IMR-90 (cell line): Measurements from ENCODE around the gene MTMR6. TPM values are rescaled to one million over a fixed set of nuclear protein-coding genes. Genes with fewer than 3 reads are reported as not detected.

ENCODE experiments used
- ATAC-seq: fragments of 200-7000 bp; cut with Tn5 transposase; 2 replicates; pipeline ENCODE4 v1.9.1; 2020; ENCODE audit warnings: low read depth, mild to moderate bottlenecking, moderate library complexity
- BruUV-seq: library from RNA; stranded (reverse); fragments of 400-500 nt; replicated peaks from 2 replicates; lab custom pipeline; 2021; lab: Mats Ljungman, UMichigan
- CTCF ChIA-PET: fragments of 300-600 bp; formaldehyde crosslinking; extraction: SDS; loops from one replicate; lab custom pipeline; 2021; ENCODE audit warnings: antibody characterized with exemption; lab: Yijun Ruan, JAX
- POLR2A ChIA-PET: fragments of 300-600 bp; sonication (Branson Sonifier 250); formaldehyde crosslinking; loops from one replicate; lab custom pipeline; 2022; ENCODE audit warnings: antibody characterized with exemption; ENCODE audit not compliant: unreplicated experiment; lab: Charles Lee
- DNase-seq: peaks from one replicate; pipeline ENCODE4 v3.0.0; 2013
- H2AFZ ChIP-seq: replicated peaks from 2 replicates; pipeline ENCODE3; 2013; ENCODE audit warnings: low read length, mild to moderate bottlenecking; ENCODE audit not compliant: poor library complexity
- H2AK5ac ChIP-seq: 2 replicates; pipeline ENCODE4 v1.6.1; 2013; ENCODE audit warnings: low read depth, low read length, inconsistent platforms
- H2AK9ac ChIP-seq: replicated peaks from 2 replicates; pipeline ENCODE3; 2013; ENCODE audit warnings: mild to moderate bottlenecking, low read depth, low read length, moderate library complexity; ENCODE audit not compliant: poor library complexity
- H2BK120ac ChIP-seq: 2 replicates; pipeline ENCODE4 v1.6.1; 2013; ENCODE audit warnings: low read depth, low read length, inconsistent platforms
- H2BK15ac ChIP-seq: 3 replicates; pipeline ENCODE4 v1.6.1; 2013; ENCODE audit warnings: low read depth, low read length, inconsistent platforms
- H2BK20ac ChIP-seq: 2 replicates; pipeline ENCODE4 v1.6.1; 2013; ENCODE audit warnings: low read depth, mild to moderate bottlenecking, inconsistent platforms, low read length, moderate library complexity
- H2BK5ac ChIP-seq: 2 replicates; pipeline ENCODE4 v1.6.1; 2013; ENCODE audit warnings: mild to moderate bottlenecking, low read depth, low read length, inconsistent platforms; ENCODE audit not compliant: poor library complexity, severe bottlenecking
- H3K14ac ChIP-seq: replicated peaks from 2 replicates; pipeline ENCODE4 v1.6.1; 2013; ENCODE audit warnings: low read depth, low read length, inconsistent platforms
- H3K18ac ChIP-seq: 2 replicates; pipeline ENCODE4 v1.6.1; 2013; ENCODE audit warnings: low read depth, low read length, control low read depth
- H3K23ac ChIP-seq: 2 replicates; pipeline ENCODE4 v1.6.1; 2013; ENCODE audit warnings: low read depth, low read length, inconsistent platforms
- H3K27ac ChIP-seq: 2 replicates; pipeline ENCODE4 v1.5.1; 2013; ENCODE audit warnings: mild to moderate bottlenecking, control low read depth, low read length; ENCODE audit not compliant: insufficient read depth
- H3K27me3 ChIP-seq: 2 replicates; pipeline ENCODE4 v1.6.1; 2013; ENCODE audit warnings: low read length; ENCODE audit not compliant: control insufficient read depth, insufficient read depth
- H3K36me3 ChIP-seq: 2 replicates; pipeline ENCODE4 v1.6.1; 2013; ENCODE audit warnings: low read length, mixed read lengths; ENCODE audit not compliant: control insufficient read depth, insufficient read depth
- H3K4ac ChIP-seq: 2 replicates; pipeline ENCODE4 v1.6.1; 2013; ENCODE audit warnings: low read depth, low read length, inconsistent platforms
- H3K4me1 ChIP-seq: 2 replicates; pipeline ENCODE4 v1.6.1; 2013; ENCODE audit warnings: low read length, mixed read lengths; ENCODE audit not compliant: control insufficient read depth, insufficient read depth
- H3K4me2 ChIP-seq: 2 replicates; pipeline ENCODE4 v1.6.1; 2013; ENCODE audit warnings: low read depth, mild to moderate bottlenecking, control low read depth, low read length, moderate library complexity
- H3K4me3 ChIP-seq: 2 replicates; pipeline ENCODE4 v1.5.1; 2013; ENCODE audit warnings: low read depth, mild to moderate bottlenecking, control low read depth, low read length, moderate library complexity; ENCODE audit not compliant: insufficient read depth
- H3K56ac ChIP-seq: 2 replicates; pipeline ENCODE4 v1.6.1; 2013; ENCODE audit warnings: low read length, inconsistent platforms; ENCODE audit not compliant: insufficient read depth; ENCODE audit errors: extremely low read depth
- H3K79me1 ChIP-seq, 2 experiments: 2 replicates each; pipeline ENCODE4 v1.6.1; 2013; ENCODE audit warnings: low read length in 2 of 2, inconsistent platforms in 1 of 2, low read depth in 1 of 2
- H3K9ac ChIP-seq: 2 replicates; pipeline ENCODE4 v1.6.1; 2013; ENCODE audit warnings: low read depth, low read length, control low read depth
- H3K9me1 ChIP-seq: 2 replicates; pipeline ENCODE4 v1.6.1; 2013; ENCODE audit warnings: low read length, inconsistent platforms; ENCODE audit not compliant: insufficient read depth
- H3K9me3 ChIP-seq: 2 replicates; pipeline ENCODE4 v1.6.1; 2013; ENCODE audit warnings: low read length; ENCODE audit not compliant: control insufficient read depth, insufficient read depth
- H4K20me1 ChIP-seq: 2 replicates; pipeline ENCODE4 v1.6.1; 2013; ENCODE audit warnings: low read length, inconsistent platforms; ENCODE audit not compliant: insufficient read depth
- H4K5ac ChIP-seq: 2 replicates; pipeline ENCODE4 v1.6.1; 2013; ENCODE audit warnings: mild to moderate bottlenecking, low read depth, low read length, control low read depth
- H4K8ac ChIP-seq, 2 experiments: 2 replicates each; pipeline ENCODE4 v1.6.1; 2013; ENCODE audit warnings: low read depth in 2 of 2, low read length in 2 of 2, control low read depth in 1 of 2, inconsistent platforms in 1 of 2
- H4K91ac ChIP-seq: 2 replicates; pipeline ENCODE4 v1.6.1; 2013; ENCODE audit warnings: low read depth, low read length, inconsistent platforms; ENCODE audit not compliant: insufficient read depth
- FOS ChIP-seq: fragments of 150-350 bp; IDR thresholded peaks from 2 replicates; pipeline ENCODE4 v1.6.1; 2016; ENCODE audit warnings: low read depth, low read length
- MAFK ChIP-seq: IDR thresholded peaks from 2 replicates; pipeline ENCODE4 v1.6.1; 2012; ENCODE audit warnings: low read depth, low read length, improper control_type of control experiment
- MXI1 ChIP-seq: IDR thresholded peaks from 2 replicates; pipeline ENCODE4 v1.6.1; 2012; ENCODE audit warnings: low read depth, mild to moderate bottlenecking, low read length, moderate library complexity, borderline replicate concordance
- NFE2L2 ChIP-seq: fragments of 150-350 bp; IDR thresholded peaks from 2 replicates; pipeline ENCODE4 v1.6.1; 2016; ENCODE audit warnings: low read depth, mild to moderate bottlenecking, low read length
- POLR2A ChIP-seq: IDR thresholded peaks from 2 replicates; pipeline ENCODE4 v1.6.1; 2012; ENCODE audit warnings: mild to moderate bottlenecking, low read depth, low read length
- RCOR1 ChIP-seq: IDR thresholded peaks from 2 replicates; pipeline ENCODE4 v1.6.1; 2012; ENCODE audit warnings: mild to moderate bottlenecking, low read length, improper control_type of control experiment; ENCODE audit not compliant: insufficient replicate concordance
- RFX5 ChIP-seq: IDR thresholded peaks from 2 replicates; pipeline ENCODE4 v1.8.0; 2012; ENCODE audit warnings: low read depth, mild to moderate bottlenecking, low read length, moderate library complexity
- dilution Hi-C: fragments of 300-500 bp; cut with HindIII; formaldehyde crosslinking; loops from one replicate; pipeline ENCODE4 v1.14.3; 2018; ENCODE audit warnings: low sequenced_read_pairs; ENCODE audit not compliant: unreplicated experiment
- in situ Hi-C: fragments of 300-500 bp; cut with MboI; formaldehyde crosslinking; loops from 3 replicates; pipeline ENCODE4 v1.14.3; 2019; ENCODE audit warnings: low sequenced_read_pairs, inconsistent platforms, mixed read lengths
- intact Hi-C: fragments of 100-400 bp; cut with micrococcal nuclease; formaldehyde crosslinking; loops from 2 replicates; pipeline ENCODE4 v1.10.0; 2022
- polyA plus RNA-seq, 3 experiments: library from polyadenylated mRNA; depleted of rRNA; stranded (reverse); fragments of >200 nt; gene quantifications; 2 replicates each; pipeline ENCODE4 v1.2.3, GENCODE V29; 2012; ENCODE audit warnings: low replicate concordance in 1 of 3
- total RNA-seq: library from RNA; depleted of rRNA; stranded (reverse); fragments of >200 nt; gene quantifications from 2 replicates; pipeline ENCODE4 v1.2.3, GENCODE V29; 2012

Gene MTMR6
- total and polyA plus RNA-seq, 2 of the 4 experiments (the other 2 are of a cell fraction), result 9.4 to 21.7 TPM

GRCh38 chr13:25281193-25281934 lies 5.9 kb downstream of the MTMR6 start (continued):
- no peak for TF ChIP-seq POLR2A

GRCh38 chr13:25280396-25280795 lies 6.9 kb downstream of the MTMR6 start:
- Histone ChIP-seq H4K8ac (no peak overlapping the region), H4K91ac (no peak overlapping the region), H2AK5ac (no peak overlapping the region), H3K9me1 (peaks cover 5% of the 10 kb centered on the region; the same call in 1 of the 2 replicates), H3K23ac (no peak overlapping the region), H2AFZ (no peak overlapping the region), H4K5ac (no peak overlapping the region), H3K9me3 (no peaks in the 10 kb centered on the region), H3K9ac (no peak overlapping the region), H3K36me3 (peaks cover 1% of the 10 kb centered on the region; the same call in 1 of the 2 replicates), H3K27ac (no peak overlapping the region), H3K14ac (no peak overlapping the region), H2BK20ac (no peak overlapping the region), H2AK9ac (no peak overlapping the region), H3K4me3 (no peak overlapping the region), H3K18ac (no peak overlapping the region), H2BK120ac (no peak overlapping the region), H3K4me2 (no peak overlapping the region), H3K56ac (no peak overlapping the region), H3K79me1 (peaks cover 24 to 48% of the 10 kb centered on the region in 2 experiments), H3K4me1 (no peaks in the 10 kb centered on the region), H2BK15ac (no peak overlapping the region), H2BK5ac (no peak overlapping the region), H3K27me3 (no peaks in the 10 kb centered on the region), H4K20me1 (peaks cover 22% of the 10 kb centered on the region), H3K4ac (no peak overlapping the region)
- ChIA-PET CTCF (interaction anchor here (0.7 kb wide), 1 partner anchor 9 kb away, joined by 3 read pairs; no protein-coding TSS in a partner anchor), POLR2A (no interaction called here)
- BruUV-seq, result no TSS peak
- intact Hi-C loops (no loop called here), in situ Hi-C loops (no loop called here), dilution Hi-C loops (no loop called here)
- TF ChIP-seq MXI1 (no peak), MAFK (no peak), NFE2L2 (no peak), FOS (no peak), RCOR1 (no peak), RFX5 (no peak)
- DNase-seq (no peak), ATAC-seq (no peak)
